ENCODE data around the gene TXNL4A.

Gene TXNL4A

DNA sequence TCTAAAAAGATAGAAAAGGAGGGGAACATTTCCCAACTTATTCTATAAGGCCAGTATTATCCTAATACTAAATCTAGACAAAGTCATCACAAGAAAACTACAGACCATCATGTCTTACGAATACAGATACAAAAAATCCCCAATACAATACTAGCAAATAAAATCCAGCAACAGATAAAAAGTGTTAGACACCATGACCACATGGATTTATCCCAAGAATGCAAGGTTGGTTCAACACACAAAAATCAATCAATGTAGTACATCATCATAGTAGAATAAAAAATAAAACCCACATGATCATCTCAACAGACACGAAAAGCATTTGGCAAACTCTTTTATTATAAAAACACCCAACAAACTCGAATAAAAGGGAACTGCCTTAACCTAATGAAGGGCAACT lies 55.5 kb downstream of the TXNL4A start:
- in situ Hi-C loops (cut with HindIII; ENCODE audit: low sequenced_read_pairs), result no loop called here
- no peak for DNase-seq (ENCODE audit: low read depth)
- TF ChIP-seq, protein P1, sequence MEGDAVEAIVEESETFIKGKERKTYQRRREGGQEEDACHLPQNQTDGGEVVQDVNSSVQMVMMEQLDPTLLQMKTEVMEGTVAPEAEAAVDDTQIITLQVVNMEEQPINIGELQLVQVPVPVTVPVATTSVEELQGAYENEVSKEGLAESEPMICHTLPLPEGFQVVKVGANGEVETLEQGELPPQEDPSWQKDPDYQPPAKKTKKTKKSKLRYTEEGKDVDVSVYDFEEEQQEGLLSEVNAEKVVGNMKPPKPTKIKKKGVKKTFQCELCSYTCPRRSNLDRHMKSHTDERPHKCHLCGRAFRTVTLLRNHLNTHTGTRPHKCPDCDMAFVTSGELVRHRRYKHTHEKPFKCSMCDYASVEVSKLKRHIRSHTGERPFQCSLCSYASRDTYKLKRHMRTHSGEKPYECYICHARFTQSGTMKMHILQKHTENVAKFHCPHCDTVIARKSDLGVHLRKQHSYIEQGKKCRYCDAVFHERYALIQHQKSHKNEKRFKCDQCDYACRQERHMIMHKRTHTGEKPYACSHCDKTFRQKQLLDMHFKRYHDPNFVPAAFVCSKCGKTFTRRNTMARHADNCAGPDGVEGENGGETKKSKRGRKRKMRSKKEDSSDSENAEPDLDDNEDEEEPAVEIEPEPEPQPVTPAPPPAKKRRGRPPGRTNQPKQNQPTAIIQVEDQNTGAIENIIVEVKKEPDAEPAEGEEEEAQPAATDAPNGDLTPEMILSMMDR (IDR thresholded peaks at IDR 0.05; ENCODE audit: low read depth, low read length, missing control alignments), result no peak
- H3K4me3 ChIP-seq (ENCODE audit: low read depth, low read length), result no peak overlapping the region

DNA sequence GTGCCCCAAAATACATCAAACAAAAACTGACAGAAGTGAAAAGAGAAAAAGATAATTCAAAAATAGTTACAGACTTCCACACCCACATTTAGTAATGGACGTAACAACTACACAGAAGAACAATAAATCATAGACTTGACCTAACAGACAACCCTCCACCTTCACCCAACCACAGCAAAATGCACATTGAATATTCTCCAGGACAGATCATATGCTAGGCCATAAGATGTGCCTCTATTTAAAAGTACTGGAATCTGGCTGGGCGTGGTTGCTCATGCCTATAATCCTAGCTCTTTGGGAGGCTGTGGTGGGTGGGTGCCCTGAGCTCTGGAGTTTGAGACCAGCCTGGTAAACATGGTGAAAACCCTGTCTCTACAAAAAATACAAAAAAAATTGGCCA lies 56.9 kb downstream of the TXNL4A start:
- no peak for DNase-seq (ENCODE audit: low read depth)
- H3K4me3 ChIP-seq (ENCODE audit: low read depth, low read length), result no peak overlapping the region
- in situ Hi-C loops (cut with HindIII; ENCODE audit: low sequenced_read_pairs), result no loop called here
- TF ChIP-seq, protein P1 (IDR thresholded peaks at IDR 0.05; ENCODE audit: low read depth, low read length, missing control alignments), result no peak

DNA sequence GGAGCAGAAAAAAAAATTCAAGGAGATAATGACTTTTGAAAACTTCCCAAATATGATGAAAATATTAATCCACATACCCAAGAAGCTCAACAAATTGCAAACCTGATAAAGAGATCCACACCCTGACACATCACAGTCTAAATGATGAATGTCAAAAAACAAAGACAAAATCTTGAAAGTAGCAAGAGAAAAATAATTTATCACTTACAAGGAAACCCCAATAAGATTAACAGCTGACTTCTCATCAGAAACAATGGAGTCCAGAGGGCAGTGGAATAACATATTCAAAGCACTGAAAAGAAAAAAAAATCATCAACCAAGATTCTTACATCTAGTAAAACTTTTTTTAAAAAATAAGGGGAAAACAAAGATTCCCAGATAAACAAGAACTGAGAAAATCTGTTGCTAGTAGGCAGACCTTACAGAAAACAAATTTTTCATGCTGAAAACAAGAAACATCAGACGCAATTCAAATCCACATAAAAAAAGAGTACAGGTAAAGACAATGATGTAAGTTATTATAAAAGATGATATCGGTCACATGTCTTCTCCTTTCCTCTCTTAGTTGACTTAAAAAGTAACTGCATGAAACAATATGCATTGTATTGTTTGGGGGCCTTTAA lies 58.2 kb downstream of the TXNL4A start:
- in situ Hi-C loops (cut with HindIII; ENCODE audit: low sequenced_read_pairs), result no loop called here
- no peak overlapping the region for H3K4me3 ChIP-seq (ENCODE audit: low read depth, low read length)
- TF ChIP-seq, protein P1 (IDR thresholded peaks at IDR 0.05; ENCODE audit: low read depth, low read length, missing control alignments), result no peak
- no peak for DNase-seq (ENCODE audit: low read depth)

DNA sequence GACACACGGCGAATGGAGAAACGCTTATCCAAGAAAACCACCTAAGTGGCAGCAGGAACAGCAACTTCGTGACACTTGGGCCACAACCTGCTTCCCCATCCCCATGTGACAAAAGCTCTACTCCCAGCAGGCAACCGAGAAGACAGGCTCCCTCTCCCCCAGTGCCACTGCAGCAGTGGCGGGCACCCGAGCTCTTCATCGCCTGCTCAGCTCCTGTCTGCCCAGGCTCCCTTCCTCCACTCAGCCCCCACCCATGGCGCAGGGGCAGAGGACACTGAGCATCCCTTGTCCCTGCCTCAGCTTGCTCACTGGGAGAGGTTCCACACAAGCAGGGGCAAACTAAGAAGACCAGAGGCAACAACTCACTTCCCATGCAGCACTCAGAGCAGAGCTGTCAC lies 59.8 kb downstream of the TXNL4A start:
- in situ Hi-C loops (cut with HindIII; ENCODE audit: low sequenced_read_pairs), result loop anchor here (5.0 kb wide), 1 partner anchor 66 kb away; no protein-coding TSS in a partner anchor
- no peak overlapping the region for H3K4me3 ChIP-seq (ENCODE audit: low read depth, low read length)
- DNase-seq (ENCODE audit: low read depth), result no peak

DNA sequence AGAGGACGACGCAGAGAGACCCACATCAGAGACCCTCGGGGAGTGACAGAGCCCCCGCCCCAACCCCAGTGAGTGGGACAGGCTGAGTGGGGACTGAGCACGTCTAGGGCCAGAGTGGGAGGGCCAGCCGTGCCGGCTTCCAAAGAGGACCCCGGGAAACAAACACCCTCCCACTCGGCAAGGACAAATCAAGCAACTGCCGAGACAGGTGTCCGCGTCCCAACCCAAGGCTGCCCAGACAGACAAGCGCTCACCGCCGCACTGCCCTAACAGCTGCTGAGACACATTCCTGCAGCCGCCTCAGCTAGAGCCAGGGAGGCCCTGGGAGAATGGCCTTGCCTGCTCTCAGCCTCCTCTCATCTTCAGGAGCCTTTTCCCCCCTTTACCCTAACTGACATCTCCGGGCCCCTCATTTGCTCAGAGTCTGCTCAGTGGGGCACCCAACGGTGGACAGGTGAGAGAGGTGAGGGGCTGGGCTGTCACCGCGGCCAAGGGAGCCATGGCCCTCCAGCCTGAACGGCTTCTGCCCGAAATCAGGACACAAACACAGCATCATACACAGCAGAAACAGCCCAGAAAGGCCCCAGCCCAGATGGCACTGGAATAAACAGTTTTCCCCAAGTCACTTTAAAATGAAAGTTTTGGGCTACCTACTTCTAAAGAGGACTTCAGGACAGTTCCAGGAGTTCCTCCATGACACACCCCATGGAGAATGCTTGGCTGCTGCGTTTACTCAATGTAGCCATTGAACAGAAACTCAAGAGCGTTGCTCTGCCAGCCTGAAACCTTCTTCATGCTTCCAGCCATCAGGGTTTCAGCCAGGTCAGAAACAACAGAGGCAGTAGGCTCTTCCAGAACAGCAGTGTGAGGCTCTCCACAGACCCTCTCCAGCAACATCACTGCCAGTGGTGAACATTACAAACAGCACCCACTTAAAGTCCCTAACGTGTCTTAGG lies 60.5 kb downstream of the TXNL4A start:
- in situ Hi-C loops (cut with HindIII; ENCODE audit: low sequenced_read_pairs), result loop anchor here (5.0 kb wide), 1 partner anchor 66 kb away; no protein-coding TSS in a partner anchor
- H3K4me3 ChIP-seq (ENCODE audit: low read depth, low read length), result no peak overlapping the region
- TF ChIP-seq, protein P1 (IDR thresholded peaks at IDR 0.05; ENCODE audit: low read depth, low read length, missing control alignments), result no peak
- DNase-seq (ENCODE audit: low read depth), result no peak

More for the DNA sequence above, 59.8 kb downstream of the TXNL4A start:
- TF ChIP-seq, protein P1 (IDR thresholded peaks at IDR 0.05; ENCODE audit: low read depth, low read length, missing control alignments), result no peak

DNA sequence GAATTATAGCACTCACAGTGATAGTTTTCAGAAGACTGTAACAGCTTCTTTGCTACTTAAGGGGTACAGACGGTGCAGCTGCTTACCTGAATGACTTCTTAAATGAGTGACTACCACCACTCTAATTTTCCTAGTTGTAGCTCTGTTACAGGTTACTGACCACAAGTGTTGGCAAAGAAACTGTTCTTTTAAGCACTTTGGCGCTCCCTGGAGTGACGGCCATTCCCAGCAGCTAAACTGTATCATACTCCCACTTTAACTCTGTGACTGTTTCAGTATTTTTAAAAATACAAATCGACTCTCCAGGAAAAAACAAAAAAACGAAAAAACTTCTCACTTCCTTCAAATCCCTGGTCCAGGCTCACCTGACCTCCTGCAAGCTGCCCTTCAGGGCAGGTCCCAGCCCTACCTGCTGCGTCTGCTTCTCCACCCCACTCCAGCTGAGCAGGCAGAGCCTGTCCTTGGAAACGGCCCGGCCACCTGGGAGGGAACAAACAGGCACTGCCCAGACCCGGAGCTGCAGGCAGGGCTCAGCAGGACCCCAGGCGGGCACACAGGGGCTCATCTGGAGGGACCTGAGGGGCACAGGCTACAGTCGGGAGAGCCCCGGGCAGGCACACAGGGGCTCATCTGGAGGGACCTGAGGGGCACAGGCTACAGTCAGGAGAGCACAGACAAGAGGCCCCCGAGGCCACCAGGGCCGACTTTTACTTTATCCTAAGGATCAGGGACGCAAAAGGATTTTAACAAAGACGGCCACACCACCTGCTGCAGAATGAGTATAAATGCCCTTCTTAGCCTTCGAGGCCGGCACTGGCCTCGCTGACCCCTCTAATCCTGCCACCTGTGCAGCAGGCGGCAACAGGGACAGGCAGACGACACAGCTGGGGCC lies 61.4 kb downstream of the TXNL4A start:
- TF ChIP-seq, protein P1 (IDR thresholded peaks at IDR 0.05; ENCODE audit: low read depth, low read length, missing control alignments), result no peak
- DNase-seq (ENCODE audit: low read depth), result no peak
- no peak overlapping the region for H3K4me3 ChIP-seq (ENCODE audit: low read depth, low read length)
- in situ Hi-C loops (cut with HindIII; ENCODE audit: low sequenced_read_pairs), result loop anchor here (5.0 kb wide), 1 partner anchor 65 kb away; no protein-coding TSS in a partner anchor
